Bone marrow (tissue), 2 donors: ENCODE measurements around the gene DNMT1.
"Not testable (repeated sequence)": the region's sequence is repeated elsewhere in the genome, so short reads cannot be mapped to it uniquely, and the experiment has no call there.

Experiments
- DNase-seq, 2 donors: peaks; one replicate each; lab custom pipeline; 2025; lab: John Stamatoyannopoulos, UW

The DNMT1 gene

GRCh38 chr19:10183926-10184325, 10.8 kb downstream of the DNMT1 start:
- no peak for DNase-seq

GRCh38 chr19:10182847-10183246, 11.9 kb downstream of the DNMT1 start:
- no peak for DNase-seq

GRCh38 chr19:10182076-10182475, 12.7 kb downstream of the DNMT1 start:
- DNase-seq: no peak

GRCh38 chr19:10180459-10180858, 14.3 kb downstream of the DNMT1 start:
- no peak for DNase-seq

- not testable (repeated sequence) for DNase-seq
Observed at GRCh38 chr19:10180024-10180423, 14.7 kb downstream of the DNMT1 start.

- no peak for DNase-seq
Observed at GRCh38 chr19:10173527-10173926, 21.2 kb downstream of the DNMT1 start.

GRCh38 chr19:10168386-10168948, 26.3 kb downstream of the DNMT1 start:
- DNase-seq: no peak

GRCh38 chr19:10167459-10167858, 27.3 kb downstream of the DNMT1 start:
- DNase-seq: no peak

GRCh38 chr19:10166501-10166900, 28.3 kb downstream of the DNMT1 start:
- DNase-seq: not testable (repeated sequence)

GRCh38 chr19:10166046-10166445, 28.7 kb downstream of the DNMT1 start:
- no peak for DNase-seq

GRCh38 chr19:10163536-10163935, 31.2 kb downstream of the DNMT1 start:
- DNase-seq: no peak

- no peak for DNase-seq
Observed at GRCh38 chr19:10159610-10160009, 35.1 kb downstream of the DNMT1 start.

- DNase-seq: no peak
Observed at GRCh38 chr19:10158485-10158884, 36.3 kb downstream of the DNMT1 start.

- DNase-seq: no peak
Observed at GRCh38 chr19:10158071-10158470, 36.7 kb downstream of the DNMT1 start.

- no peak for DNase-seq
Observed at GRCh38 chr19:10155839-10156238, 38.9 kb downstream of the DNMT1 start.

GRCh38 chr19:10152100-10152499, 42.7 kb downstream of the DNMT1 start:
- no peak for DNase-seq

GRCh38 chr19:10151521-10151920, 43.2 kb downstream of the DNMT1 start:
- no peak for DNase-seq

- no peak for DNase-seq
Observed at GRCh38 chr19:10149427-10149826, 45.3 kb downstream of the DNMT1 start.

GRCh38 chr19:10146142-10146541, 48.6 kb downstream of the DNMT1 start:
- no peak for DNase-seq

- no peak for DNase-seq
Observed at GRCh38 chr19:10145031-10145430, 49.7 kb downstream of the DNMT1 start.

GRCh38 chr19:10144361-10144760, 50.4 kb downstream of the DNMT1 start:
- DNase-seq: no peak

- DNase-seq: no peak
Observed at GRCh38 chr19:10143681-10144080, 51.1 kb downstream of the DNMT1 start.

- DNase-seq: no peak
Observed at GRCh38 chr19:10142701-10143375, 51.9 kb downstream of the DNMT1 start.

GRCh38 chr19:10141973-10142372, 52.8 kb downstream of the DNMT1 start:
- no peak for DNase-seq
